Coronary artery (tissue), 2 donors: ENCODE results near the gene HEG1.

Experiments
- DNase-seq: peaks from one replicate; pipeline ENCODE4 v3.0.0-alpha.2; 2017; ENCODE audit warnings: low spot score
- H3K27ac ChIP-seq, 2 donors: fragments of 200-600 bp; sonication (generic); one replicate each; pipeline ENCODE4 v1.5.1; 2016 to 2019
- H3K4me3 ChIP-seq: fragments of 200-600 bp; sonication (generic); 2 replicates; pipeline ENCODE4 v1.5.1; 2016; ENCODE audit warnings: mild to moderate bottlenecking, moderate library complexity
- CTCF ChIP-seq: fragments of 200-600 bp; sonication (generic); IDR thresholded peaks from one replicate; pipeline ENCODE4 v1.5.1; 2019; ENCODE audit warnings: antibody characterized with exemption

The HEG1 gene

GRCh38 chr3:124969963-124970722 lies 85.7 kb downstream of the HEG1 start:
- Histone ChIP-seq H3K27ac (no peak overlapping the region), H3K4me3 (no peak overlapping the region)
- DNase-seq, result no peak
- TF ChIP-seq CTCF, result no peak

- TF ChIP-seq CTCF, result no peak
- no peak overlapping the region for H3K4me3 ChIP-seq
- no peak overlapping the region for H3K27ac ChIP-seq
- DNase-seq, result no peak
Measured at GRCh38 chr3:124969190-124969589, 86.6 kb downstream of the HEG1 start.

GRCh38 chr3:124967964-124968363 lies 87.8 kb downstream of the HEG1 start:
- no peak for TF ChIP-seq CTCF
- no peak for DNase-seq
- H3K4me3 ChIP-seq, result no peak overlapping the region
- H3K27ac ChIP-seq, result peak overlapping the region in 1 of 2 donors; percentile 54

- no peak overlapping the region for H3K4me3 ChIP-seq
- DNase-seq, result no peak
- H3K27ac ChIP-seq, result peak overlapping the region in 1 of 2 donors; percentile 34
- TF ChIP-seq CTCF, result no peak
Measured at GRCh38 chr3:124966521-124967445, 89.0 kb downstream of the HEG1 start.

- TF ChIP-seq CTCF, result no peak
- DNase-seq, result no peak
- Histone ChIP-seq H3K4me3 (no peak overlapping the region), H3K27ac (no peak overlapping the region)
Measured at GRCh38 chr3:124965413-124965812, 90.4 kb downstream of the HEG1 start.

GRCh38 chr3:124964387-124964786 lies 91.4 kb downstream of the HEG1 start:
- H3K4me3 ChIP-seq, result no peak overlapping the region
- DNase-seq, result no peak
- H3K27ac ChIP-seq, result no peak overlapping the region
- no peak for TF ChIP-seq CTCF
